ENCODE measurements around the gene DNPH1.

DNA sequence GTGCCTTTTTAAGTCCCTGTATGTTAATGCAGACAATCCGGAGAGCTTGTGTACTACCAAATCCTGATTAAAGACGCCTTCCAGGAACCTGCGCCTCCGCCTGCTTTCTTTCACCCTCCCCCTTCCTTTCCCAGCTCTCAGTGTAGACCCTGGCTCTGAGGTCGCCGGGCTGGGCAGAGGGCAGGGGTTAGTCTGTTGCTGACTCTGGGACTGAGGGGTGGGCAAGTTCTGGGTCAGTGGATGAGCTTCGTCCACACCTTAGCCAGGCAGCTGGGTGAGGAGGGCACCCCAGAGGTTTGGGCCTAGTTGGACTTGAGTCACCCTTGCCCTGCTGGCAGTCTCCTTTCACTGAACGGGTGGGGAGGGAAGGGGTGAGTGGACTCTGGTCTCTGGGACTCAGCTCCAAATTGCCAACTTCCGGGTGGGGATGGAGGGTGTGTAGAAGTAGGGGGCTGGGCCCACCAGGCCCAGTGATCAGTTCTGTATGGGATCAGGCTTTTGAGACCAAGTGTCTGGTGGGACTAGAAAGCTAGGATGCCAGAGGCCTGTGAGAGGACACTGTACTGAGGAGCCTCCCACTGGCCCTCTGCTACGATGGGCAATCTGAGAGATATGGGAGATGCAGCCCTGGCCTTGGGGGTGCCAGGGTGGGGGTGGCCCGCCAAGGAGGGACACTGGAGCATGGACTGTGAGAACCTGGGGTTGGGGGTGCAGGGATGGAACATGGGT is 47.5 kb upstream of the DNPH1 start:
- TF ChIP-seq, protein P1, sequence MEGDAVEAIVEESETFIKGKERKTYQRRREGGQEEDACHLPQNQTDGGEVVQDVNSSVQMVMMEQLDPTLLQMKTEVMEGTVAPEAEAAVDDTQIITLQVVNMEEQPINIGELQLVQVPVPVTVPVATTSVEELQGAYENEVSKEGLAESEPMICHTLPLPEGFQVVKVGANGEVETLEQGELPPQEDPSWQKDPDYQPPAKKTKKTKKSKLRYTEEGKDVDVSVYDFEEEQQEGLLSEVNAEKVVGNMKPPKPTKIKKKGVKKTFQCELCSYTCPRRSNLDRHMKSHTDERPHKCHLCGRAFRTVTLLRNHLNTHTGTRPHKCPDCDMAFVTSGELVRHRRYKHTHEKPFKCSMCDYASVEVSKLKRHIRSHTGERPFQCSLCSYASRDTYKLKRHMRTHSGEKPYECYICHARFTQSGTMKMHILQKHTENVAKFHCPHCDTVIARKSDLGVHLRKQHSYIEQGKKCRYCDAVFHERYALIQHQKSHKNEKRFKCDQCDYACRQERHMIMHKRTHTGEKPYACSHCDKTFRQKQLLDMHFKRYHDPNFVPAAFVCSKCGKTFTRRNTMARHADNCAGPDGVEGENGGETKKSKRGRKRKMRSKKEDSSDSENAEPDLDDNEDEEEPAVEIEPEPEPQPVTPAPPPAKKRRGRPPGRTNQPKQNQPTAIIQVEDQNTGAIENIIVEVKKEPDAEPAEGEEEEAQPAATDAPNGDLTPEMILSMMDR (IDR thresholded peaks at IDR 0.05; ENCODE audit: poor library complexity): no peak
- TF ChIP-seq EZH2 (IDR thresholded peaks at IDR 0.05; ENCODE audit: borderline replicate concordance) (no peak), EZH2phosphoT487 (IDR thresholded peaks at IDR 0.05; ENCODE audit: low read depth, severe bottlenecking, unreplicated experiment) (no peak)
